ENCODE results near the gene CACNA1A.

Gene CACNA1A

GRCh38 chr19:13302526-13303270 lies 203.6 kb downstream of the CACNA1A start:
- no peak for FAIRE-seq

- FAIRE-seq = no peak
Observed at GRCh38 chr19:13301627-13302334, 204.5 kb downstream of the CACNA1A start.

- FAIRE-seq = no peak
Observed at GRCh38 chr19:13300421-13301030, 205.8 kb downstream of the CACNA1A start.

- FAIRE-seq = no peak
Observed at GRCh38 chr19:13299838-13300237, 206.4 kb downstream of the CACNA1A start.

- no peak for FAIRE-seq
Observed at GRCh38 chr19:13298565-13299481, 207.5 kb downstream of the CACNA1A start.

- no peak for FAIRE-seq
Observed at GRCh38 chr19:13297023-13297422, 209.3 kb downstream of the CACNA1A start.

GRCh38 chr19:13294812-13295567 lies 211.3 kb downstream of the CACNA1A start:
- FAIRE-seq = no peak

GRCh38 chr19:13291913-13292312 lies 214.4 kb downstream of the CACNA1A start:
- no peak for FAIRE-seq

GRCh38 chr19:13290741-13291140 lies 215.5 kb downstream of the CACNA1A start:
- FAIRE-seq = no peak

GRCh38 chr19:13289295-13289694 lies 217.0 kb downstream of the CACNA1A start:
- no peak for FAIRE-seq

- FAIRE-seq = no peak
Observed at GRCh38 chr19:13286195-13286985, 219.9 kb downstream of the CACNA1A start.

- FAIRE-seq = no peak
Observed at GRCh38 chr19:13284929-13285928, 221.1 kb downstream of the CACNA1A start.

- FAIRE-seq = no peak
Observed at GRCh38 chr19:13283871-13284270, 222.4 kb downstream of the CACNA1A start.

GRCh38 chr19:13282486-13283065 lies 223.7 kb downstream of the CACNA1A start:
- no peak for FAIRE-seq

- no peak for FAIRE-seq
Observed at GRCh38 chr19:13281567-13282291, 224.6 kb downstream of the CACNA1A start.

GRCh38 chr19:13277104-13277809 lies 229.0 kb downstream of the CACNA1A start:
- no peak for FAIRE-seq

GRCh38 chr19:13275016-13275722 lies 231.1 kb downstream of the CACNA1A start:
- no peak for FAIRE-seq

All from endometrium (tissue), 2 donors.